BLaER1 treated with 17β-estradiol and CSF1 and Interleukin-3, amounts not matched to agents 10 nM and 100 nM (cell line): Measurements from ENCODE around the gene WNK2.
A peak's percentile ranks its signal among the peaks of the same experiment; 100 is the strongest.

Experiments
- H3K27ac ChIP-seq, 11 experiments: shearing (Covaris generic); formaldehyde crosslinking; 2 replicates each; pipeline ENCODE4 v1.8.1; 2022
- H3K27me3 ChIP-seq, 11 experiments: shearing (Covaris generic); formaldehyde crosslinking; 2 replicates each; pipeline ENCODE4 v1.8.1; 2022
- H3K36me3 ChIP-seq, 11 experiments: shearing (Covaris generic); formaldehyde crosslinking; 2 replicates each; pipeline ENCODE4 v1.8.1; 2022
- H3K4me1 ChIP-seq, 10 experiments: shearing (Covaris generic); formaldehyde crosslinking; 2 replicates each; pipeline ENCODE4 v1.8.1; 2022
- H3K4me2 ChIP-seq, 11 experiments: shearing (Covaris generic); formaldehyde crosslinking; 2 replicates each; pipeline ENCODE4 v1.8.1; 2022
- H3K4me3 ChIP-seq, 10 experiments: shearing (Covaris generic); formaldehyde crosslinking; 2 replicates each; pipeline ENCODE4 v1.8.1; 2022
- H3K9ac ChIP-seq, 11 experiments: shearing (Covaris generic); formaldehyde crosslinking; 2 replicates each; pipeline ENCODE4 v1.8.1; 2022
- H3K9me3 ChIP-seq, 11 experiments: shearing (Covaris generic); formaldehyde crosslinking; replicated peaks in 1 of 11; 2 replicates each; pipeline ENCODE4 v1.8.1; 2022
- H4K20me1 ChIP-seq, 11 experiments: shearing (Covaris generic); formaldehyde crosslinking; 2 replicates each; pipeline ENCODE4 v1.8.1; 2022
- Cebpa-rat ChIP-seq, 11 experiments: shearing (Covaris generic); IDR thresholded peaks; 2 replicates each; pipeline ENCODE4 v1.8.1; 2022

The WNK2 gene

DNA sequence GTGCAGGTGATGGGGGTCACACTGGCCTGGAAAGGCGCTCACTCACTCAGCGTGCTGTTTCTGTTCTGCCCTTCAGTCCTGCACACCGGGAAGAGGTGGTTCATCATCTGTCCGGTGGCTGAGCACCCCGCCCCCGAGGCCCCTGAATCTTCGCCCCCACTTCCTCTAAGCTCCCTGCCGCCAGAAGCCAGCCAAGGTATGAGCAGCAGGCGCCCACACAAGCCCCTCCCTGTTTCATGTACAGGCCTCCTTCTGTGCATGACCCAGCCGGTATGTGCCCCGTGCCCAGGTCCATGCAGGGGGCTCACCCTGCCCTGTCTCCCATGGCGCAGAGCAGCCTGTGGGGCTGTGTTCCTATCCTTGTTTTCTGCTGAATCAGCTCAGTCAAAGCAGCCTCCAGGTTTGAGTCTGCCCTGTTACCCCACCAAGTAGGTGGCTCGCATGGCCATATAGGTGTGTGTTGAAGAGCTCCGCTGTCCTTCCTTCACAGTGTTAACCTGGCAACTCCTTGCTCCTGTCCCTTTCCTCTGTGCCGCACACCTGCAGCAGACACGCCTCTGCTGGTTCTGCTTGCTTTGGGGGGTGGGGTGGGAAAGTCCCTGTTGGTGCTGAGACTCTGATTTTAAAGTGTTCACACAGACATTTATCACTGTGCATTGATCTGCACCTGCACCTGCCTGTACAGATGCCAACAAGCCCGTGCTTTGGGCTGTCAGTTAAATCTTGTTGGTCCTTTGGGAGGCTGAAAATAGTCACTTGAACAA lies 84.8 kb downstream of the WNK2 start:
- no peak for TF ChIP-seq Cebpa-rat (IDR thresholded peaks at IDR 0.05)
- H3K4me1 ChIP-seq = peaks cover 11 to 67% (median 29%) of the 10 kb centered on the region in 10 experiments
- no peak overlapping the region for H3K27ac ChIP-seq
- 0 out of 20 replicates have a peak overlapping the region, but pooled peaks of 1 of the 10 experiments have one; percentile 3 for H3K4me3 ChIP-seq
- peak overlapping the region; percentile 48 to 85 (median 78) for H3K4me2 ChIP-seq
- H3K9me3 ChIP-seq = peaks cover 16 to 33% (median 29%) of the 10 kb centered on the region in 11 experiments
- H4K20me1 ChIP-seq = no peaks in the 10 kb centered on the region
- peak overlapping the region in 3 of 11 experiments; percentile 1 to 15 (median 7); a peak in 2 of 22 replicates for H3K9ac ChIP-seq
- H3K27me3 ChIP-seq = no peaks in the 10 kb centered on the region
- peaks cover 0 to 35% (median 7%) of the 10 kb centered on the region in 11 experiments; a peak in 9 of 22 replicates for H3K36me3 ChIP-seq

DNA sequence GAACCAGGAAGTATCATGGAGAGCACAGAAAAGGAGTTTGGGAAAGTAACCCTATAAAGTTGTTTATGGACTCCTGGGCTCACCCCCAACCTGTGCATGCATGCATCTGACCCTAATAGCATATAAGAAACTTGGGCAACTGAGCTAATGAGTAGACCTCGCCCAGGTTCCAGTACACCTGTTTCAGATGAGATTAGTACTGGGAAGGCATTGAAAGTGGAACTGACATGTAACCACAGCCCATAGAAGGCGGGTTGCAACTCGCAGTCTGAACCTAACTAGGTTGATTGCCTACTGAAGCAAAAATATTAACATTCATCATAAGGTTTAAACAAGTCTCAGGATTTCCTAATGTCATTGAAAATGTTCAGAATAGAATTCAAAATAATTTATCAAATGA lies 87.0 kb downstream of the WNK2 start:
- Histone ChIP-seq H3K36me3 (peaks cover 0 to 35% (median 7%) of the 10 kb centered on the region in 11 experiments; a peak in 9 of 22 replicates), H3K27ac (no peak overlapping the region), H3K4me1 (peaks cover 11 to 51% (median 26%) of the 10 kb centered on the region in 10 experiments), H4K20me1 (no peaks in the 10 kb centered on the region), H3K9ac (no peak overlapping the region), H3K9me3 (peaks cover 17 to 35% (median 29%) of the 10 kb centered on the region in 11 experiments), H3K27me3 (no peaks in the 10 kb centered on the region), H3K4me2 (peak overlapping the region in 1 of 11 experiments; percentile 85; a peak in 2 of 22 replicates), H3K4me3 (no peak overlapping the region)
- TF ChIP-seq Cebpa-rat (IDR thresholded peaks at IDR 0.05) = no peak

DNA sequence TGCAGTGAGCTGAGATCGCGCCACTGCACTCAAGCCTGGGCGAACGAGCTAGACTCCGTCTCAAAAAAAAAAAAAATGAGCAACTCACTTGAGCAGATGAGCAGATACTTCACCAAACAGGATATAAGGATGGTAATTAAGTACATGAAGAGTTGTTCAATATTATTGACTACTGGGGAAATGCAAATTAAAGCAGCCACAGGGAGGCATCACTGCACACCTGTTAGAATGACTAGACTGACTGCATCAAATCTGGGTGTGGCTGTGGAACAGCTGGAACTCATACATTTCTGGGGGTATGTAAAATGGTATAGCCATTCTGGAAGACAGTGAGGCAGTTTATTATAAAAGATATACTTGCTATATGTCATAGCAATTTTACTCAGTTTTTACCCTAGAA lies 93.0 kb downstream of the WNK2 start:
- Histone ChIP-seq H4K20me1 (no peaks in the 10 kb centered on the region), H3K27me3 (no peaks in the 10 kb centered on the region), H3K4me2 (no peak overlapping the region), H3K4me1 (no peaks in the 10 kb centered on the region), H3K9ac (no peak overlapping the region), H3K36me3 (peaks cover 0 to 12% (median 5%) of the 10 kb centered on the region in 11 experiments; a peak in 3 of 22 replicates), H3K4me3 (no peak overlapping the region), H3K9me3 (peaks cover 6 to 21% (median 12%) of the 10 kb centered on the region in 11 experiments; a peak in 20 of 22 replicates), H3K27ac (no peak overlapping the region)
- TF ChIP-seq Cebpa-rat (IDR thresholded peaks at IDR 0.05) = no peak

DNA sequence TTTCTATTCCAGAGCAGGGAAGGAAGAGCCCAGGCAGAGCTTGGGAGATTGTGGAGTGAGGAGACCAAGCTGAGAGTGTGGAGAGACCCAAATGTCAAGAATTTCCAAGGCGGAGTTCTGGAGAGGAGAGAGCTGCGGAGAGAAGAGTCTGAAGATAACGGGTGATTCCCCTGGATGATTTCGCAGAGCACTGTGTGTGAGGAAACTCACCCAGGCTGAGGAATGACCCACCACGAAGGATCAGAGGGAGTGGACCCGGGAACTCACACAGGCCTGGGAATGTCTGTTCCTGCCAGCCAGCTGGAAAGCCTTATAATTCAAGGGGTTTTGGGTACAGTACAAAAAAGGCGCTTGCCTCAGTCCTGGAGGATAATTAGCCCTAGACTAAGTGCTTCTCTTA lies 94.2 kb downstream of the WNK2 start:
- H4K20me1 ChIP-seq = no peaks in the 10 kb centered on the region
- no peak overlapping the region for H3K4me3 ChIP-seq
- no peaks in the 10 kb centered on the region for H3K4me1 ChIP-seq
- H3K9ac ChIP-seq = no peak overlapping the region
- no peak overlapping the region for H3K4me2 ChIP-seq
- no peak overlapping the region for H3K27ac ChIP-seq
- H3K27me3 ChIP-seq = no peaks in the 10 kb centered on the region
- peaks cover 0 to 6% (median 2%) of the 10 kb centered on the region in 11 experiments; a peak in 1 of 22 replicates for H3K36me3 ChIP-seq
- H3K9me3 ChIP-seq = peaks cover 3 to 11% (median 5%) of the 10 kb centered on the region in 11 experiments; a peak in 19 of 22 replicates
- no peak for TF ChIP-seq Cebpa-rat (IDR thresholded peaks at IDR 0.05)

DNA sequence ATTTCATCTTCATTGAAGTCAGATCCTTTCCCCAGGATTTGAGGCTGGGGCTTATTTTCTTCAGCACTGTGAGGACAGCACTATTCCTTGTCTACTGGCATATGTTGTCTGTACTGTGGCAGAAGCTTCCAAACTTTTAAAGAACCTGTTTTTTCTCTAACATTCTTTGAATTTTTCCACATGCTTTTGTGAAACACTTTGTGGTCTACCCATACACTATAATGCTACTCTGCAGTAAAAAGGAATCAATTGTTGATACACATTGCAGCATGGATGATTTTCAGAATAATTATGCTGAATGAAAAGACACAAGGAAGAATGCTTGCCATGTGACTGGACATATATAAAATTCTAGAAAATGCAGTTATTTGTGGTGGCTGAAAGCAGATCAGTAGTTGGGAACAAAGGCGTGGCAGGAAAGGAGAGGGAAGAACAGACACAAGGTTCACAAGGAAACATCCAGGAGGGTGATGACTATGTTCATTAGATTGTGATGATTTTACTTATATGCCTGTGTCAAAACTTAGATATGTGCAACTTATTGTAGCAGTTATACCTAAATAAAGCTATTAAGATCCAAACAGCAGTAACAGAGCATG lies 96.8 kb downstream of the WNK2 start:
- TF ChIP-seq Cebpa-rat (IDR thresholded peaks at IDR 0.05) = no peak
- no peak overlapping the region for H3K4me3 ChIP-seq
- H4K20me1 ChIP-seq = no peaks in the 10 kb centered on the region
- peaks cover 0 to 4% (median 2%) of the 10 kb centered on the region in 10 experiments; a peak in 9 of 20 replicates for H3K4me1 ChIP-seq
- H3K36me3 ChIP-seq = 0 out of 22 replicates have a peak, but pooled peaks cover 0 to 6% (median 0%) of the 10 kb centered on the region in 11 experiments
- H3K9ac ChIP-seq = no peak overlapping the region
- H3K4me2 ChIP-seq = no peak overlapping the region
- H3K27ac ChIP-seq = no peak overlapping the region
- peaks cover 5 to 16% (median 10%) of the 10 kb centered on the region in 11 experiments; a peak in 12 of 22 replicates for H3K9me3 ChIP-seq
- no peaks in the 10 kb centered on the region for H3K27me3 ChIP-seq

DNA sequence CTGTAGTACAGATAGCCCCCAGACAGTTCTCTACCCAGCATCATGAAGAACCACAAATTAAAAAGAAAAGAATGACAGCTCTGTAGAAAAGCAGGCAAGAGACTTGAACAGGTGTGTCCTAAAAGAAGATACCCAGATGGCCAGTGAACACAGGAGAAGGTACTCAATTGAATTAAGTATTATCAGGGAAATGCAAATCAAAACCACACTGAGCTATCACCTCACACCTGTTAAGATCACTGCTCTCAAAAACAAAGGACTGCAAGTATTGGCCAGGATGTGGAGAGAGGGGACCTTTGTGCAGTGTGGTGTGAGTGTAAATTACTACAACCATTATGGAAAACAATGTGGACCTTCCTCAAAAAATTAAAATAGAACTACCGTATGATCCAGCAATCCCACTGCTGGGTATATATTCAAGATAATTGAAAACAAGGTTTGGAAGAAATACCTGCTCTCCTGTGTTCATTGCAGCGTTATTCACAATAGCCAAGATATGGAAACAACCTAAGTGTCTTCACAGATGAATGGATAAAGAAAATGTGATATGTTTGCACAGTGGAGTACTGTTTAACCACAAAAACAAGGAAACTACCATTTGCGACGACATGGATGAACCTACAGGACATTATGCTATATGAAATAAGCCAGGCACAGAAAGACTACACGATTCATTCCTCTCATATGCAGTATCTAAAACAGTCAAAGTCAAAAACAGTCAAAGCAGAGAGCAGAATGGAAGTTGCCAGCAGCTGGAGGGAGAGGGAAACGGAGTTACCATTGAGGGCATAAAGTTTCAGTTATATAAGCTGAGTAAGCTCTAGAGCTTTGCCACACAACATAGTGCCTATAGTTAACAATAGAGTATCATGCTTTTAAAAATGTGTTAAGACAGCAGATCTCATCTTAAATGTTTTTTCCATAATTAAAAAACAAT lies 102.6 kb downstream of the WNK2 start:
- Histone ChIP-seq H3K4me1 (peaks cover 34 to 61% (median 59%) of the 10 kb centered on the region in 10 experiments), H3K27ac (no peak overlapping the region), H3K9me3 (peaks cover 5 to 16% (median 10%) of the 10 kb centered on the region in 11 experiments; a peak in 12 of 22 replicates), H3K4me2 (peak overlapping the region in 10 of 11 experiments; percentile 16 to 94 (median 84); a peak in 17 of 22 replicates), H3K9ac (no peak overlapping the region), H3K4me3 (no peak overlapping the region), H4K20me1 (peaks cover 0 to 9% (median 0%) of the 10 kb centered on the region in 11 experiments; a peak in 4 of 22 replicates), H3K36me3 (no peaks in the 10 kb centered on the region), H3K27me3 (peaks cover 0 to 35% (median 0%) of the 10 kb centered on the region in 11 experiments; a peak in 7 of 22 replicates)
- TF ChIP-seq Cebpa-rat (IDR thresholded peaks at IDR 0.05) = no peak

DNA sequence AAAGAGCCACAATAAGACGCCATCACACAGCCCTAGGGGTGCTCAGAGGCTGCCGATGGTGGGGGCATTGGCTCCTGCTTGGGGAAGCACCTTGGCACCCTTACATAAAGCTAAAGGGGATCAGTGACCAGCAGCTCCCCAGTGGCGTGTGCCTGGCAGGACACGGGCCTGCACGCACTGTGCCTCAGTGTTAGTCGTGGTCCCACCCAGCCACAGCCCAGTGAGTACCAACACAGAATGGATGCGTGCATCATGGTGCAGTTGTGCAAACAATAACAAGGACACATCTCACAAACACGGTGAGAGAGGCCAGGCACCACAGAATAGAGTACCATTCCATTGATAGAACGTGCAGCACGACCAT lies 103.2 kb downstream of the WNK2 start:
- peaks cover 5 to 16% (median 10%) of the 10 kb centered on the region in 11 experiments; a peak in 12 of 22 replicates for H3K9me3 ChIP-seq
- no peak for TF ChIP-seq Cebpa-rat (IDR thresholded peaks at IDR 0.05)
- H3K4me2 ChIP-seq = peak overlapping the region in 10 of 11 experiments; percentile 16 to 94 (median 84); a peak in 17 of 22 replicates
- H3K27ac ChIP-seq = no peak overlapping the region
- no peak overlapping the region for H3K4me3 ChIP-seq
- H3K36me3 ChIP-seq = no peaks in the 10 kb centered on the region
- peaks cover 38 to 68% (median 66%) of the 10 kb centered on the region in 10 experiments for H3K4me1 ChIP-seq
- H4K20me1 ChIP-seq = peaks cover 0 to 15% (median 0%) of the 10 kb centered on the region in 11 experiments; a peak in 4 of 22 replicates
- H3K27me3 ChIP-seq = peaks cover 0 to 42% (median 0%) of the 10 kb centered on the region in 11 experiments; a peak in 7 of 22 replicates
- no peak overlapping the region for H3K9ac ChIP-seq

DNA sequence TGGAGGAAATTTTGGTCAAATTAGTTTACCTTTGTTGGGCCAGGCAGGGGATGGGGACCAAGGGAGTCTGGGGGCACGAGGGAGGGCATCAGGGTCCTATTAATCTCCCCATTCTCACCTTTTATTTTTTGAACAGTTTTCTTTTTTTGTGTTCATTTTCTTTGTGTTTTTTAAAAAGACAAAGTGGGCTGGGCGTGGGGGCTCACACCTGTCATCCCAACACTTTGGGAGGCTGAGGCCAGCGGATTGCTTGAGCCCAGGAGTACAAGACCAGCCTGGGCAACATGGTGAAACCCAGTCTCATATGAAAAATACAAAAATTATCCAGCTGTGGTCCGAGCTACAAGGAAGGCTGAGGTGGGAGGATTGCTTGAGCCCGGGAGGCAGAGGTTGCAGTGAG lies 103.7 kb downstream of the WNK2 start:
- peaks cover 0 to 45% (median 0%) of the 10 kb centered on the region in 11 experiments; a peak in 7 of 22 replicates for H3K27me3 ChIP-seq
- no peak for TF ChIP-seq Cebpa-rat (IDR thresholded peaks at IDR 0.05)
- H3K4me3 ChIP-seq = no peak overlapping the region
- peaks cover 5 to 16% (median 10%) of the 10 kb centered on the region in 11 experiments; a peak in 12 of 22 replicates for H3K9me3 ChIP-seq
- peaks cover 0 to 19% (median 0%) of the 10 kb centered on the region in 11 experiments; a peak in 4 of 22 replicates for H4K20me1 ChIP-seq
- no peak overlapping the region for H3K27ac ChIP-seq
- no peak overlapping the region for H3K9ac ChIP-seq
- peaks cover 38 to 72% (median 70%) of the 10 kb centered on the region in 10 experiments for H3K4me1 ChIP-seq
- H3K36me3 ChIP-seq = no peaks in the 10 kb centered on the region
- H3K4me2 ChIP-seq = peak overlapping the region in 9 of 11 experiments; percentile 39 to 94 (median 85); a peak in 17 of 22 replicates
